HEK293T (cell line): Measurements from ENCODE around the gene GREM2.

Experiments
- CTCF ChIA-PET: fragments of 350-600 bp; formaldehyde crosslinking; extraction: SDS; loops from one replicate; lab custom pipeline; 2021; ENCODE audit warnings: antibody characterized with exemption, inconsistent platforms; lab: Yijun Ruan, JAX
- POLR2A ChIA-PET: fragments of 350-600 bp; formaldehyde crosslinking; extraction: SDS; loops from one replicate; lab custom pipeline; 2020; ENCODE audit warnings: antibody characterized with exemption, inconsistent platforms; lab: Yijun Ruan, JAX
- DNase-seq: peaks from one replicate; pipeline ENCODE4 v3.0.0; 2012; ENCODE audit warnings: mixed read lengths; ENCODE audit errors: extremely low spot score
- ARNT ChIP-seq: fragments of 450-650 bp; IDR thresholded peaks from 2 replicates; pipeline ENCODE4 v1.6.1; 2017; ENCODE audit warnings: mild to moderate bottlenecking
- BHLHE40 ChIP-seq: fragments of 450-650 bp; IDR thresholded peaks from 2 replicates; pipeline ENCODE4 v1.6.1; 2016; ENCODE audit warnings: mild to moderate bottlenecking, moderate library complexity, borderline replicate concordance
- CTBP1 ChIP-seq: fragments of 450-650 bp; IDR thresholded peaks from 2 replicates; pipeline ENCODE4 v1.6.1; 2016; ENCODE audit warnings: borderline replicate concordance
- ELF4 ChIP-seq: fragments of 450-650 bp; IDR thresholded peaks from 2 replicates; pipeline ENCODE4 v1.6.1; 2017; ENCODE audit warnings: antibody characterized with exemption
- FOXA1 ChIP-seq: fragments of 450-650 bp; IDR thresholded peaks from 2 replicates; pipeline ENCODE4 v1.6.1; 2016; ENCODE audit warnings: mild to moderate bottlenecking
- FOXK2 ChIP-seq: fragments of 450-650 bp; IDR thresholded peaks from 2 replicates; pipeline ENCODE4 v1.6.1; 2016; ENCODE audit warnings: mild to moderate bottlenecking
- FOXM1 ChIP-seq: fragments of 450-650 bp; IDR thresholded peaks from 2 replicates; pipeline ENCODE4 v1.6.1; 2017; ENCODE audit warnings: mild to moderate bottlenecking, borderline replicate concordance
- HDGF ChIP-seq: fragments of 450-650 bp; IDR thresholded peaks from 2 replicates; pipeline ENCODE4 v1.6.1; 2017; ENCODE audit warnings: antibody characterized with exemption, borderline replicate concordance
- L3MBTL2 ChIP-seq: fragments of 450-650 bp; conservative IDR thresholded peaks from 2 replicates; pipeline ENCODE4 v1.6.1; 2016; ENCODE audit warnings: mild to moderate bottlenecking
- LEF1 ChIP-seq: fragments of 450-650 bp; IDR thresholded peaks from 2 replicates; pipeline ENCODE4 v1.6.1; 2017; ENCODE audit warnings: mild to moderate bottlenecking, borderline replicate concordance
- NFRKB ChIP-seq: fragments of 450-650 bp; IDR thresholded peaks from 2 replicates; pipeline ENCODE4 v1.6.1; 2016; ENCODE audit warnings: mild to moderate bottlenecking, moderate library complexity
- SP1 ChIP-seq: fragments of 450-650 bp; IDR thresholded peaks from 2 replicates; pipeline ENCODE4 v1.6.1; 2017
- SUZ12 ChIP-seq: fragments of 450-650 bp; IDR thresholded peaks from 2 replicates; pipeline ENCODE4 v1.6.1; 2016; ENCODE audit warnings: mild to moderate bottlenecking
- TARDBP ChIP-seq: fragments of 450-650 bp; IDR thresholded peaks from 2 replicates; pipeline ENCODE4 v1.6.1; 2016
- ZNF384 ChIP-seq: fragments of 450-650 bp; IDR thresholded peaks from 2 replicates; pipeline ENCODE4 v1.6.1; 2016
- TF ChIP-seq, protein P1 (sequence below): fragments of 450-650 bp; IDR thresholded peaks from 2 replicates; pipeline ENCODE4 v1.6.1; 2016

Gene GREM2

DNA sequence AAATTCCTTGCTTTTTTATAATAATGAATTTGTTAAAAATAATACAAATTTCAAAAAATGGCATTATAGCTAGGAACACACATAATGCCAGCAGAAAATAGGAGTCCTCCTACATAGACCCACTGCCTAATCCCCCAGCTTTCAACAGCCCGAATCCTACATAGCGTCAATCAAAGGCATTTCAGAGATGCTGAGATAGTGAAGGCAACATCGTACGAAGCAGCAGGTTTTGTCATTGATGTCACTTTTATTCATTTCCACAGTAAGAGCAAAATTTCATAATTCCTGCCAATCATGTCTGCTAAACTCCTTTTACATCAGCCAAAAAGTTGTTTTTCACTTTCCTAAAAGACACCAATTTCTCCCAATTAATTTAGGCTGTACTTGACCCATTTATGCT is 94.1 kb downstream of the GREM2 start:
- POLR2A ChIA-PET = no interaction called here
- TF ChIP-seq NFRKB (no peak), SP1 (no peak), CTBP1 (no peak), BHLHE40 (no peak)
- TF ChIP-seq, protein P1, sequence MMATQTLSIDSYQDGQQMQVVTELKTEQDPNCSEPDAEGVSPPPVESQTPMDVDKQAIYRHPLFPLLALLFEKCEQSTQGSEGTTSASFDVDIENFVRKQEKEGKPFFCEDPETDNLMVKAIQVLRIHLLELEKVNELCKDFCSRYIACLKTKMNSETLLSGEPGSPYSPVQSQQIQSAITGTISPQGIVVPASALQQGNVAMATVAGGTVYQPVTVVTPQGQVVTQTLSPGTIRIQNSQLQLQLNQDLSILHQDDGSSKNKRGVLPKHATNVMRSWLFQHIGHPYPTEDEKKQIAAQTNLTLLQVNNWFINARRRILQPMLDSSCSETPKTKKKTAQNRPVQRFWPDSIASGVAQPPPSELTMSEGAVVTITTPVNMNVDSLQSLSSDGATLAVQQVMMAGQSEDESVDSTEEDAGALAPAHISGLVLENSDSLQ = peak; percentile 7; the same call in 1 of the 2 replicates
- CTCF ChIA-PET = no interaction called here
- no peak for DNase-seq

GRCh38 chr1:240516069-240516468 is 95.9 kb downstream of the GREM2 start:
- DNase-seq = no peak
- TF ChIP-seq LEF1 (no peak), SUZ12 (no peak), TARDBP (no peak), HDGF (no peak), NFRKB (no peak), ARNT (no peak), CTBP1 (no peak)
- CTCF ChIA-PET = no interaction called here
- POLR2A ChIA-PET = no interaction called here

DNA sequence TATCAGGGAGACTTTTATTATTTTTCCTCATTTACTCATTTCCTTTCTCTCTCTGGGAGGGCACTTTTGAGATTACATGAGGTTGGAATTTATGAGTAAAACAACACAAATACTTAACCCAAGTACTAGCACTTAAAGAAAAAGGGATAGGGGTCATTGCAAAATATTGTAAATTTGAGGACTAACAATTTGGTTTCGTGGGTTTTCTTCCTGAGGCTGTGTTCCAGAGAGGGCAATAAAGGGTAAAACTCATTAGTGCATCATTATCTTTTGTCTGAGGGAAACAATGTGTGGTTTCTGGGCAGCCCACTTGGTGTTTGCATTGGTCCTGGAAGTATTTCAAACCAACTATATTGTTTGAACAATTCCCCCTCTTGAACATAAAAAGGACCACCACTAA is 96.5 kb downstream of the GREM2 start:
- TF ChIP-seq BHLHE40 (no peak), ELF4 (no peak), FOXK2 (no peak), ZNF384 (no peak), SUZ12 (no peak), CTBP1 (no peak), FOXA1 (no peak), ARNT (no peak)
- TF ChIP-seq, protein P1 = no peak
- CTCF ChIA-PET = no interaction called here
- POLR2A ChIA-PET = no interaction called here
- DNase-seq = no peak

- no peak for DNase-seq
- TF ChIP-seq ELF4 = no peak
- no peak for TF ChIP-seq FOXM1
- no peak for TF ChIP-seq ARNT
- no peak for TF ChIP-seq L3MBTL2
- no peak for TF ChIP-seq FOXK2
- TF ChIP-seq NFRKB = no peak
- no peak for TF ChIP-seq SP1
- TF ChIP-seq CTBP1 = no peak
- no peak for TF ChIP-seq SUZ12
- TF ChIP-seq, protein P1 = no peak
- TF ChIP-seq ZNF384 = no peak
- no peak for TF ChIP-seq HDGF
- TF ChIP-seq FOXA1 = no peak
- TF ChIP-seq TARDBP = no peak
- no peak for TF ChIP-seq LEF1
- no peak for TF ChIP-seq BHLHE40
- ChIA-PET POLR2A (no interaction called here), CTCF (no interaction called here)
These were observed 100.2 kb downstream of the GREM2 start for GRCh38 chr1:240511789-240512188.

GRCh38 chr1:240508950-240509349 is 103.0 kb downstream of the GREM2 start:
- DNase-seq = no peak
- POLR2A ChIA-PET = no interaction called here
- CTCF ChIA-PET = no interaction called here
- no peak for TF ChIP-seq NFRKB
- TF ChIP-seq L3MBTL2 = no peak
- TF ChIP-seq SP1 = no peak
- TF ChIP-seq ARNT = no peak
- TF ChIP-seq CTBP1 = no peak

- DNase-seq = no peak
- ChIA-PET CTCF (no interaction called here), POLR2A (no interaction called here)
- no peak for TF ChIP-seq CTBP1
- no peak for TF ChIP-seq L3MBTL2
- no peak for TF ChIP-seq ARNT
- TF ChIP-seq FOXK2 = no peak
- no peak for TF ChIP-seq ELF4
- no peak for TF ChIP-seq NFRKB
- no peak for TF ChIP-seq SUZ12
- no peak for TF ChIP-seq BHLHE40
- no peak for TF ChIP-seq ZNF384
These were observed 103.8 kb downstream of the GREM2 start for GRCh38 chr1:240508201-240508600.

GRCh38 chr1:240506176-240506575 is 105.8 kb downstream of the GREM2 start:
- no peak for DNase-seq
- ChIA-PET POLR2A (no interaction called here), CTCF (no interaction called here)
- no peak for TF ChIP-seq FOXM1
- TF ChIP-seq L3MBTL2 = no peak
- TF ChIP-seq HDGF = no peak
- no peak for TF ChIP-seq FOXK2
- no peak for TF ChIP-seq ZNF384
- TF ChIP-seq, protein P1 = no peak
- no peak for TF ChIP-seq TARDBP
- TF ChIP-seq SP1 = no peak
- TF ChIP-seq LEF1 = no peak
- no peak for TF ChIP-seq CTBP1
- no peak for TF ChIP-seq BHLHE40
- TF ChIP-seq NFRKB = no peak
- no peak for TF ChIP-seq SUZ12
- no peak for TF ChIP-seq FOXA1
